PC-9 (cell line): ENCODE data around the gene ARMH1. TPM values are rescaled to one million over a fixed set of nuclear protein-coding genes. Genes with fewer than 3 reads are reported as not detected.

ENCODE experiments used
- BruUV-seq: library from RNA; stranded (reverse); fragments of 400-500 nt; replicated peaks from 2 replicates; lab custom pipeline; 2021; lab: Mats Ljungman, UMichigan
- CTCF ChIA-PET: fragments of 300-600 bp; sonication (Branson Sonifier 250); formaldehyde crosslinking; loops from one replicate; lab custom pipeline; 2022; ENCODE audit warnings: antibody characterized with exemption; lab: Charles Lee
- POLR2A ChIA-PET: fragments of 300-600 bp; sonication (Branson Sonifier 250); formaldehyde crosslinking; loops from one replicate; lab custom pipeline; 2022; ENCODE audit warnings: antibody characterized with exemption; ENCODE audit not compliant: unreplicated experiment; lab: Charles Lee
- DNase-seq, 2 experiments: peaks; one replicate each; pipeline versions ENCODE4 v3.0.0 to v3.0.0-alpha.2; 2015 to 2022; ENCODE audit warnings: mixed read lengths in 1 of 2
- H2AFZ ChIP-seq: fragments of 200-600 bp; sonication (generic); 2 replicates; pipeline ENCODE4 v1.8.1; 2017; ENCODE audit warnings: antibody characterized with exemption
- H3F3A ChIP-seq: fragments of 200-600 bp; sonication (generic); 2 replicates; pipeline ENCODE4 v1.8.1; 2017; ENCODE audit warnings: antibody characterized with exemption, mild to moderate bottlenecking, low read depth; ENCODE audit not compliant: insufficient read depth
- H3K27ac ChIP-seq: fragments of 200-600 bp; sonication (generic); 2 replicates; pipeline ENCODE4 v1.6.1; 2016; ENCODE audit warnings: mixed run types
- H3K27me3 ChIP-seq: fragments of 200-600 bp; sonication (generic); 2 replicates; pipeline ENCODE4 v1.6.1; 2016; ENCODE audit warnings: low read depth, mixed run types; ENCODE audit not compliant: insufficient read depth
- H3K36me3 ChIP-seq: fragments of 200-600 bp; sonication (generic); 2 replicates; pipeline ENCODE4 v1.6.1; 2016; ENCODE audit warnings: low read depth, mixed run types
- H3K4me1 ChIP-seq: fragments of 200-600 bp; sonication (generic); replicated peaks from 2 replicates; pipeline ENCODE4 v1.6.1; 2016; ENCODE audit warnings: mixed run types; ENCODE audit not compliant: insufficient read depth
- H3K4me2 ChIP-seq: fragments of 200-600 bp; sonication (generic); 2 replicates; pipeline ENCODE4 v1.6.1; 2017; ENCODE audit warnings: mixed run types
- H3K4me3 ChIP-seq: fragments of 200-600 bp; sonication (generic); 2 replicates; pipeline ENCODE4 v1.6.1; 2016; ENCODE audit warnings: mixed run types
- H3K79me2 ChIP-seq: fragments of 200-600 bp; sonication (generic); 2 replicates; pipeline ENCODE4 v1.6.1; 2017; ENCODE audit warnings: low read depth, mixed run types
- H3K9me2 ChIP-seq: fragments of 200-600 bp; sonication (generic); 2 replicates; pipeline ENCODE4 v1.8.1; 2017; ENCODE audit warnings: mild to moderate bottlenecking; ENCODE audit not compliant: insufficient read depth
- H3K9me3 ChIP-seq: fragments of 200-600 bp; sonication (generic); 2 replicates; pipeline ENCODE4 v1.8.1; 2016; ENCODE audit warnings: low read depth; ENCODE audit not compliant: insufficient read depth
- H4K20me1 ChIP-seq: fragments of 200-600 bp; sonication (generic); 2 replicates; pipeline ENCODE4 v1.8.1; 2017; ENCODE audit not compliant: insufficient read depth
- CTCF ChIP-seq: fragments of 200-600 bp; sonication (generic); conservative IDR thresholded peaks from 2 replicates; pipeline ENCODE4 v1.6.1; 2017; ENCODE audit warnings: mixed run types, antibody characterized with exemption, mild to moderate bottlenecking, moderate library complexity
- EZH2 ChIP-seq: fragments of 200-600 bp; sonication (generic); IDR thresholded peaks from 2 replicates; pipeline ENCODE4 v1.8.0; 2017; ENCODE audit warnings: antibody characterized with exemption, low read depth
- intact Hi-C: fragments of 100-400 bp; cut with micrococcal nuclease; formaldehyde crosslinking; loops from one replicate; pipeline ENCODE4 v1.10.0; 2022; ENCODE audit not compliant: unreplicated experiment
- total RNA-seq: library from RNA; stranded (reverse); gene quantifications from 2 replicates; pipeline ENCODE4 v1.2.3, GENCODE V29; 2021

The ARMH1 gene
- total RNA-seq, 1 experiment from 2014 or later, result 16.9 TPM

- Histone ChIP-seq H3K36me3 (no peaks in the 10 kb centered on the region), H3K9me3 (no peaks in the 10 kb centered on the region), H3K4me1 (peaks cover 54% of the 10 kb centered on the region), H3K4me3 (no peak overlapping the region; the same call in 1 of the 2 replicates), H3F3A (peaks cover 54% of the 10 kb centered on the region), H3K27me3 (no peaks in the 10 kb centered on the region), H2AFZ (no peak overlapping the region), H3K27ac (peak overlapping the region; percentile 89), H3K79me2 (peaks cover 20% of the 10 kb centered on the region), H4K20me1 (no peaks in the 10 kb centered on the region), H3K4me2 (peak overlapping the region; percentile 83), H3K9me2 (no peaks in the 10 kb centered on the region; the same call in 1 of the 2 replicates)
- ChIA-PET CTCF (interaction anchor here (0.6 kb wide), 1 partner anchor 151 kb away, joined by 3 read pairs; no protein-coding TSS in a partner anchor), POLR2A (no interaction called here)
- TF ChIP-seq CTCF, result no peak
- no peak for TF ChIP-seq EZH2
- intact Hi-C loops, result loop anchor here (10.0 kb wide), 1 partner anchor 1008 kb away; the partner anchor contains the start of genes GPBP1L1 and TMEM69
- no TSS peak for BruUV-seq
- DNase-seq, result peak; percentile 43 to 95
These were observed 2.1 kb downstream of the ARMH1 start for GRCh38 chr1:44676484-44677200.

GRCh38 chr1:44677201-44677766 is 2.8 kb downstream of the ARMH1 start:
- intact Hi-C loops, result loop anchor here (10.0 kb wide), 1 partner anchor 1008 kb away; the partner anchor contains the start of genes GPBP1L1 and TMEM69
- no peaks in the 10 kb centered on the region for H3K9me3 ChIP-seq
- TF ChIP-seq EZH2 (no peak), CTCF (peak; percentile 61)
- H4K20me1 ChIP-seq, result no peaks in the 10 kb centered on the region
- H3K4me2 ChIP-seq, result peak overlapping the region; percentile 83
- H3K79me2 ChIP-seq, result peaks cover 20% of the 10 kb centered on the region
- H3K27me3 ChIP-seq, result no peaks in the 10 kb centered on the region
- ChIA-PET POLR2A (no interaction called here), CTCF (interaction anchor here (0.7 kb wide), 1 partner anchor 876 kb away, joined by 3 read pairs; no protein-coding TSS in a partner anchor)
- peaks cover 49% of the 10 kb centered on the region for H3K4me1 ChIP-seq
- DNase-seq, result peak in 1 of 2 experiments; percentile 57
- peaks cover 49% of the 10 kb centered on the region for H3F3A ChIP-seq
- H3K4me3 ChIP-seq, result no peak overlapping the region
- no TSS peak for BruUV-seq
- no peaks in the 10 kb centered on the region for H3K36me3 ChIP-seq
- H3K9me2 ChIP-seq, result no peaks in the 10 kb centered on the region; the same call in 1 of the 2 replicates
- H2AFZ ChIP-seq, result no peak overlapping the region
- H3K27ac ChIP-seq, result peak overlapping the region; percentile 89

- no TSS peak for BruUV-seq
- Histone ChIP-seq H3K9me3 (no peaks in the 10 kb centered on the region), H3K4me2 (no peak overlapping the region), H3K9me2 (no peaks in the 10 kb centered on the region; the same call in 1 of the 2 replicates), H3K4me3 (no peak overlapping the region), H3K27ac (0 out of 2 replicates have a peak overlapping the region, but pooled peaks have one; percentile 89), H2AFZ (no peak overlapping the region), H3K27me3 (no peaks in the 10 kb centered on the region), H3K4me1 (peaks cover 40% of the 10 kb centered on the region), H4K20me1 (no peaks in the 10 kb centered on the region), H3K36me3 (no peaks in the 10 kb centered on the region), H3F3A (peaks cover 41% of the 10 kb centered on the region), H3K79me2 (peaks cover 12% of the 10 kb centered on the region)
- CTCF ChIA-PET, result interaction anchor here (0.7 kb wide), 1 partner anchor 875 kb away, joined by 3 read pairs; no protein-coding TSS in a partner anchor
- TF ChIP-seq EZH2, result no peak
- TF ChIP-seq CTCF, result no peak
- DNase-seq, result no peak
- intact Hi-C loops, result loop anchor here (10.0 kb wide), 1 partner anchor 1007 kb away; the partner anchor contains the start of genes GPBP1L1 and TMEM69
- POLR2A ChIA-PET, result no interaction called here
These were observed 3.6 kb downstream of the ARMH1 start for GRCh38 chr1:44678120-44678519.
